HS-5 (cell line): ENCODE results near the gene DCP1B.

Experiments used
- DNase-seq: peaks from one replicate; pipeline ENCODE4 v3.0.0-alpha.2; 2012; ENCODE audit warnings: low read depth

Gene DCP1B

DNA sequence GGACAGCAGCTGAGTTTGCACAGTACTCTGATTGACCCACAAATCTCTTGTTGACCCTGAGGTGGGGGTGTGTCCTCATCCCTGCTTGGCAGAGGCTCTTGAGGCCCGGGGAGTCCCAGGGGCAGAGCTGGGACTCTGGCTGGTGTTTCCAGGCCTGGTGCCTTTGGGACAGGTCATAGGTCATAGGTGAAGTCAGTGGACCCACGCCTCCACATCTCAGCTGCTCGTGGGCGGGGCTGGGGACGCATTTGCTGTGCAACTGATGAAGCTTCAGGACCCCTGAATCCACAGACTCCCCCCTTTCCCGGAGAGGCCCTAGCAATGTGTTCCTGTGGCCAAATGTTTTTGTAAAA is 85.4 kb downstream of the DCP1B start:
- no peak for DNase-seq

GRCh38 chr12:1918081-1918883 is 86.0 kb downstream of the DCP1B start, which contains the start of gene CACNA2D4:
Gene CACNA2D4 (minus strand): TSS chr12:1918652. CDS start chr12:1918473, 179 bp downstream.
- DNase-seq, result no peak

- DNase-seq, result no peak
These were observed 86.8 kb downstream of the DCP1B start for GRCh38 chr12:1917172-1918070.

DNA sequence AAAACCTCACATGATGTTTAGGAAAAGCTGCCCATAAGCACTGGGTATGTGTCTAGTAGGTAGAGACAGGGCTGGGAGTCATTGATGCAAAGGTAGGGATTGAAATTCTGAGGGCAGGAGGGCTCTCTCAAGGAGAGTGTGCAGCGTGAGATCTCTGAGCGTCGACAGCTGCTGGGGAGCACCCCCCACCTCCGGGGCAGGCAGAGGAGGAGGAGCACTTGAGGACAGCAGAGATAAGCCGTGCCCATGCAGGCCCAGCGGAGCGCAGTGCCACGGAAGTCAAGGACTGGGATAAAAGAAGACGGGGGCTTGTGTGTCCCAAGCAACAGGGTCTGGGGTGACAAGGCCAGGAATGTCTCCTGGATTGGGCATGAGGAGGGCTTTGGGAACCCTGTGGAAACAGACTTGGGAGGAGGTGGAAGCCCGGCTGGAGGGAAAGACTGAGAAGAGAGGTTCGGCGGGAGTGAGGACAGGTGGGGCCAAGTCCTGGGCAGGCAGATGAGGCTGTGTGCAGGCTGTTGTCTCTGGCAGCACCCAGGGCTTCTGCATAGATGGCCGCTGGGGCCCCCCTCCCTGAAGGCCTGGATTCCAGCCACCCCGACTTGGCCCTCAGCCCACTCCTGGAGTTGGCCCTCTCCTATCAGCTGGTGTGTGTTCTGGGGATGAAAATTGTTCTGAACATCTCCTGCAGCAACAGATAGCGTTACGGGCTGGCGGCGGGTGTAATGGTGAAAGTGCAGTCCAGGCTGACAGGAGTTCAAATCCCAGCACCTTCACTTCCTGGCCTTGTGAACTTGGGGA is 87.7 kb downstream of the DCP1B start:
- DNase-seq, result no peak

DNA sequence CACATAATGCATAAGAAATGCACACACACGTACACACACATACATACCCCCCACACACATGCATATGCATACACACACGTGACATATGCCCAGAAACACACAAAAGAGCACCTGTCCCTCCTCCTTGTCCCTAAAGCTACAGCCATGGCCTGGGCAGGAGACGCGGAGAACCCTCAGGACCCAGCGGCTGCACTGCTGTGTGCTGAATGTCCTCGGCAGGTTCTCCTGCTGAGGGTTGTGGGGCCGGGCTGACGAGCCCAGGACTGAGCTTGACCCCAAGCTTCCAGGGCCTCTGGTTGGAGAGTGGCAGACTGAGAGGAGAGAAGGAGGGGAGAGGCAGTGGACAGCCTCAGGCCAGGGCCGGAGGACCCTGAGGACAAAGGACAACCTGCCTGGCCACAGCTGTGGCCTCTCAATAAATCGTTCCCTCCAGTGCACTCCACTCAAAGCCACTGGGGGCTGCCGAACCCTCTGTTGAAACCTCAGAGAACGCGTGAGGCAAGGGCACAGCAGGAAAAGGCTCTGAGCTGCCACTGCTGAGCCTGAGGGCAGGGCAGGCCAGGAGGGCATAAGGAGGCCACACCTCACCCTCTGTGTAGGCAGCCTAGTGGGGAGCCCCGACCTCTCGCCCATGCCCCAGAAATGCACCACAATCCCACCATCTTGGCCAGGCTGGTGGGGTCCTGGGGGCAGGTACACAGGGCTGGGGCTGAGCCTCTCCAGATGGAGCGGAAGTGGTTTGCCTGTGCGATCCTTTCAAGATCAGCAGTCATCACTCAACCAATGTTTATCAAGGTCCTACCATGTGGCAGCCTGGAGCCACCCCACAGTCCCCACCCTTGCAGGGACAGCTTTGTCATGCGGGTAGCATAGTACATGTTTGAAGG is 88.9 kb downstream of the DCP1B start:
- DNase-seq, result no peak

DNA sequence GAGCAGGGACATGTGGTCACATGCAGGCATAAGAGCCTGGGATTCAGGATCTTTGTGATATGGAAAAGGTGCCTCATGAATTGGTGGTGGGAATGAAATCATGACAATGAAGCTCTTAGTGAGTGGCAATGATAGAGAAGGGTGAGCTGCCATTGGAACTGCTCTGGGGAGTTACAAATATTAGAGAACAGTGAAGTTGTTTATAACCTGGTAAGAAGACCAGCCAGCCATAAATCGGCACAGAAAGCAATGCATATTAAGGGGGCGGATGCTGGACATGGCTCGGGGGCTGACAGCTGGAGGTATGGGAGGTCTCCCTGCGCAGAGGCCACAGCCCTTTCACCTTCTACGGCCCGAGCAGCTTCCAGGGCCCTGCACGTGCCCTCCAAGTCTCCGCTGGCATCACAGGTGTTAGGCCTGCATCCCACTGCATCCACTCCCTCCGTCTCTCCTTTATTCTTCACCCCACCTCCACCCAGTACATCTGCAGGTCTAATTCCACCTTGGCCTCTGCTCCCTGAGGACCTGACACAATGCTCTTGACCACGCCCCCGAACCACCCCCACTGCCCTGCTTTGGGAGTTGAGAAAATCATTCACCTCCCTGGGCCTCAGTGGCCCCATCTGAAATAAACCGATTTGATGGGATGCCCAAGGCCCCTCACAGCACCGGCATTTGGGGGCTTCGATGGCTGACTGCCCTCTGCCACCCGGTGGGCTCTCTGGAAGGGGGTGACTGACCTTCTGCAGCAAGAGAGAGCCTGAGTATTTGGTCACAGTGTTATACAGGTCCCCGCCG is 89.9 kb downstream of the DCP1B start:
- no peak for DNase-seq

- DNase-seq, result no peak
These were observed 90.7 kb downstream of the DCP1B start for GRCh38 chr12:1913377-1914113.

GRCh38 chr12:1912580-1913376 is 91.5 kb downstream of the DCP1B start:
- DNase-seq, result no peak

GRCh38 chr12:1911598-1912575 is 92.4 kb downstream of the DCP1B start:
- no peak for DNase-seq

GRCh38 chr12:1910468-1910867 is 93.8 kb downstream of the DCP1B start:
- DNase-seq, result no peak

DNA sequence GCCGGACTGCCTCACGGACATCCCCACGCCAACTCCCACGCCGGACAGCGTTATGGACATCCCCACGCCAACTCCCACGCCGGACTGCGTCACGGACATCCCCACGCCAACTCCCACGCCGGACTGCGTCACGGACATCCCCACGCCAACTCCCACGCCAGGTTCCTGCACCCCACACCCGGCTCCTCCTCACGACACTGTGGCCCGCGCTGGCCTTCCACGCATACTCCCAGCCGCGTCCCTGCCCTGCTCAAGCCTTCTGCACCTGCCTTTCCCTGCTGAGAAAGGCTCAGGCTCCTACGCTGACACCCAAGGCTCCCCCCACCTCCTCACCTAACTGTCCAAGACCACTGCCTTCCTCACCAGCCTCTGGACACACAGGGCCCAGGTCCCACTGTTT is 95.5 kb downstream of the DCP1B start:
- no peak for DNase-seq

GRCh38 chr12:1907652-1908611 is 96.3 kb downstream of the DCP1B start:
- no peak for DNase-seq

DNA sequence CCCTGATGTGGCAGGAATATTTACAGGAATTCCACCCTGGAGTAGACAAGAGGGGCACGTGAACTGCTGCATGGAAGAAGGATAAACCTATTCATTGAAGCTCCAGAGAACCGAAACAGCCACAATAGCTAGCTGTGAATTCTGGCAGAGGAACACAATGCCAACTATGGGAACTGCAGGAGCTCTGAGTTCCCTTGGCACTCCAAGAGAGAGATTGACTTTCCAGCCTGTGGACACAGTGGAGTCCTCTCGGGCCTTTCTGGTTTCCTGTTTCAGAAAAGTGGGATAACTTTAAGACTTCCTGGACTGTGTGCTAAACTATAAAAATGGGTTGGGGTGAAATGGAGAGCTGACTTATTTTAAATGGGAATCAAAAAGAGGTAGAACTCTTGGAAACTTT is 97.7 kb downstream of the DCP1B start:
- DNase-seq, result no peak

DNA sequence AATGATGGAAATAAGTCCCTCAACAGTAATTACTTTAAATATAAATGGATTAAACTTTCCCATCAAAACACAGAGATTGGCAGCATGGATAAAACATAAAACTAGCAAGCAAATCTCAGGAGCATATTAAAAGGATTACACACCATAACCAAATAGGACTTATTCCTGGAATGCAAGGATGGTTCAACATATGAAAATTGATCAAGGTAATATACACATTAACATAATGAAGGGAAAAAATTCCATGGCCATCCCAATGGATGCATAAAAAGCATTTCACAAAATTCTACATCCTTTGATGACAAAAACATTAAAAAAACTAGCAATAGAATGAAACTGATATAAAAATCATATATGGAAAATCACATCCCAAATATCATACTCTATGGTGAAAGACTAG is 99.4 kb downstream of the DCP1B start:
- DNase-seq, result no peak

GRCh38 chr12:1896964-1897363 is 107.3 kb downstream of the DCP1B start:
- DNase-seq, result no peak
